Hepatocyte (in vitro differentiated cells): Measurements from ENCODE around the gene HEPH. TPM values are rescaled to one million over a fixed set of nuclear protein-coding genes. Genes with fewer than 3 reads are reported as not detected.
A peak's percentile ranks its signal among the peaks of the same experiment; 100 is the strongest.

Experiments
- DNase-seq: peaks from one replicate; pipeline ENCODE4 v3.0.0-alpha.2; 2016; ENCODE audit warnings: low spot score
- H2AFZ ChIP-seq: fragments of 200-600 bp; sonication (generic); 2 replicates; pipeline ENCODE4 v1.6.0; 2016; ENCODE audit warnings: antibody characterized with exemption, mild to moderate bottlenecking
- H3K27ac ChIP-seq: fragments of 200-600 bp; sonication (generic); 2 replicates; pipeline ENCODE4 v1.5.1; 2016; ENCODE audit warnings: mild to moderate bottlenecking
- H3K27me3 ChIP-seq: fragments of 200-600 bp; sonication (generic); 2 replicates; pipeline ENCODE4 v1.6.1; 2016
- H3K36me3 ChIP-seq: fragments of 200-600 bp; sonication (generic); replicated peaks from 2 replicates; pipeline ENCODE4 v1.5.1; 2016; ENCODE audit warnings: low read depth; ENCODE audit not compliant: insufficient read depth
- H3K4me1 ChIP-seq: fragments of 200-600 bp; sonication (generic); 2 replicates; pipeline ENCODE4 v1.5.1; 2016; ENCODE audit warnings: mild to moderate bottlenecking, moderate library complexity; ENCODE audit not compliant: insufficient read depth
- H3K4me2 ChIP-seq: fragments of 200-600 bp; sonication (generic); 2 replicates; pipeline ENCODE4 v1.6.0; 2016
- H3K4me3 ChIP-seq: fragments of 200-600 bp; sonication (generic); 2 replicates; pipeline ENCODE4 v1.5.1; 2016; ENCODE audit warnings: mild to moderate bottlenecking
- H3K79me2 ChIP-seq: fragments of 200-600 bp; sonication (generic); 2 replicates; pipeline ENCODE4 v1.6.0; 2017; ENCODE audit warnings: mild to moderate bottlenecking
- H3K9me2 ChIP-seq: fragments of 200-600 bp; sonication (generic); replicated peaks from 2 replicates; pipeline ENCODE4 v1.6.0; 2017; ENCODE audit warnings: mild to moderate bottlenecking; ENCODE audit not compliant: insufficient read depth
- H3K9me3 ChIP-seq: fragments of 200-600 bp; sonication (generic); 2 replicates; pipeline ENCODE4 v1.5.1; 2016; ENCODE audit warnings: low read depth, mild to moderate bottlenecking
- H4K20me1 ChIP-seq: fragments of 200-600 bp; sonication (generic); 2 replicates; pipeline ENCODE4 v1.6.0; 2016; ENCODE audit warnings: mild to moderate bottlenecking; ENCODE audit not compliant: insufficient read depth, poor library complexity, severe bottlenecking
- CTCF ChIP-seq: fragments of 200-600 bp; sonication (generic); IDR thresholded peaks from 2 replicates; pipeline ENCODE4 v1.5.1; 2016; ENCODE audit warnings: antibody characterized with exemption, mild to moderate bottlenecking; ENCODE audit not compliant: poor library complexity
- EZH2 ChIP-seq: fragments of 200-600 bp; sonication (generic); IDR thresholded peaks from 2 replicates; pipeline ENCODE4 v1.6.1; 2016; ENCODE audit warnings: antibody characterized with exemption, mild to moderate bottlenecking, borderline replicate concordance
- EZH2phosphoT487 ChIP-seq: fragments of 200-600 bp; sonication (generic); IDR thresholded peaks from one replicate; pipeline ENCODE4 v1.6.1; 2018; ENCODE audit warnings: antibody characterized with exemption, mild to moderate bottlenecking, low read depth, moderate library complexity; ENCODE audit not compliant: unreplicated experiment, severe bottlenecking
- WGBS: methylation state at CpG from one replicate; pipeline ENCODE4 v1.1.6; 2016; ENCODE audit warnings: low lambda C conversion rate; ENCODE audit errors: missing lambda C conversion rate; 5-methylcytosine and 5-hydroxymethylcytosine counted together
- polyA plus RNA-seq: library from polyadenylated mRNA; unstranded; fragments of >200 nt; fragmentation: Nextera tagmentation; extraction: Ambion mirVana; gene quantifications from 2 replicates; pipeline ENCODE4 v1.2.1, GENCODE V29; 2016
- total RNA-seq: library from RNA; depleted of rRNA; stranded (reverse); fragments of >200 nt; gene quantifications from 2 replicates; pipeline ENCODE4 v1.2.3, GENCODE V29; 2014

Gene HEPH
- total and polyA plus RNA-seq, 2 experiments from 2014 or later = 64.6 to 159 TPM

GRCh38 chrX:66200855-66201795, 37.1 kb downstream of the HEPH start:
- Histone ChIP-seq H3K27me3 (no peaks in the 10 kb centered on the region), H3K27ac (no peak overlapping the region)

GRCh38 chrX:66203114-66203513, 39.1 kb downstream of the HEPH start:
- H3K4me1 ChIP-seq = peaks cover 4% of the 10 kb centered on the region
- H3K4me3 ChIP-seq = no peak overlapping the region
- no peak overlapping the region for H3K4me2 ChIP-seq
- DNase-seq = peak; percentile 18
- H3K79me2 ChIP-seq = no peaks in the 10 kb centered on the region
- WGBS = 50% methylated on average over 5 of the region's 5 CpGs
- H3K9me2 ChIP-seq = no peaks in the 10 kb centered on the region
- no peaks in the 10 kb centered on the region for H3K9me3 ChIP-seq
- no peaks in the 10 kb centered on the region for H4K20me1 ChIP-seq
- no peaks in the 10 kb centered on the region for H3K27me3 ChIP-seq
- H3K27ac ChIP-seq = peak overlapping the region; percentile 53
- TF ChIP-seq EZH2 = no peak
- no peak overlapping the region for H2AFZ ChIP-seq
- peaks cover 5% of the 10 kb centered on the region for H3K36me3 ChIP-seq

More at GRCh38 chrX:66200855-66201795, 37.1 kb downstream of the HEPH start:
- no peaks in the 10 kb centered on the region for H3K79me2 ChIP-seq
- H3K36me3 ChIP-seq = peaks cover 5% of the 10 kb centered on the region
- no peak overlapping the region for H2AFZ ChIP-seq
- no peak overlapping the region for H3K4me3 ChIP-seq
- 42% methylated on average over 5 of the region's 5 CpGs for WGBS
- no peak overlapping the region for H3K4me2 ChIP-seq
- no peaks in the 10 kb centered on the region for H3K9me3 ChIP-seq
- no peaks in the 10 kb centered on the region for H4K20me1 ChIP-seq
- H3K9me2 ChIP-seq = no peaks in the 10 kb centered on the region
- TF ChIP-seq EZH2phosphoT487 (no peak), CTCF (peak; percentile 47)
- peak; percentile 23 for DNase-seq
- peaks cover 4% of the 10 kb centered on the region for H3K4me1 ChIP-seq

GRCh38 chrX:66221856-66222255, 57.8 kb downstream of the HEPH start:
- no peaks in the 10 kb centered on the region for H3K4me1 ChIP-seq
- no peaks in the 10 kb centered on the region for H3K9me3 ChIP-seq
- DNase-seq = no peak
- WGBS = 91% methylated on average over 3 of the region's 3 CpGs
- no peak overlapping the region for H3K27ac ChIP-seq
- H3K79me2 ChIP-seq = no peaks in the 10 kb centered on the region
- TF ChIP-seq CTCF = no peak
- no peak for TF ChIP-seq EZH2
- no peak for TF ChIP-seq EZH2phosphoT487
- H3K4me3 ChIP-seq = no peak overlapping the region
- no peaks in the 10 kb centered on the region for H3K36me3 ChIP-seq
- H3K9me2 ChIP-seq = no peaks in the 10 kb centered on the region
- H3K27me3 ChIP-seq = no peaks in the 10 kb centered on the region
- H2AFZ ChIP-seq = no peak overlapping the region
- H4K20me1 ChIP-seq = no peaks in the 10 kb centered on the region
- no peak overlapping the region for H3K4me2 ChIP-seq

GRCh38 chrX:66232296-66232695, 68.2 kb downstream of the HEPH start:
- no peaks in the 10 kb centered on the region for H3K9me2 ChIP-seq
- no peak overlapping the region for H3K4me2 ChIP-seq
- H3K79me2 ChIP-seq = peaks cover 13% of the 10 kb centered on the region
- H3K9me3 ChIP-seq = peaks cover 4% of the 10 kb centered on the region
- H3K4me3 ChIP-seq = no peak overlapping the region
- H3K36me3 ChIP-seq = no peaks in the 10 kb centered on the region
- H3K4me1 ChIP-seq = no peaks in the 10 kb centered on the region
- no peaks in the 10 kb centered on the region for H4K20me1 ChIP-seq
- no peak for TF ChIP-seq EZH2
- no peak for TF ChIP-seq CTCF
- no peak overlapping the region for H2AFZ ChIP-seq
- WGBS = 76% methylated on average over 2 of the region's 2 CpGs
- DNase-seq = no peak
- H3K27me3 ChIP-seq = no peaks in the 10 kb centered on the region
- no peak overlapping the region for H3K27ac ChIP-seq
